Heart right ventricle (tissue), 16 donors: ENCODE measurements around the gene ZNF559. TPM values are rescaled to one million over a fixed set of nuclear protein-coding genes. Genes with fewer than 3 reads are reported as not detected.

Source experiments
- ATAC-seq, 8 donors: fragments of 200-7000 bp; cut with Tn5 transposase; one replicate each; pipeline ENCODE4 v1.9.1; 2020; ENCODE audit warnings: mild to moderate bottlenecking in 8 of 8, moderate library complexity in 8 of 8, moderate number of reproducible peaks in 1 of 8
- DNase-seq, 2 donors: peaks; one replicate each; pipeline ENCODE4 v3.0.0-alpha.2; 2020
- H3K27ac ChIP-seq, 10 donors: fragments of 200-600 bp; sonication (generic) in 2 of 10; one replicate each; pipeline versions ENCODE4 v1.5.0 to v1.8.0; 2020 to 2022; ENCODE audit warnings: mild to moderate bottlenecking in 3 of 10
- H3K27me3 ChIP-seq, 7 donors: fragments of 200-600 bp; one replicate each; pipeline ENCODE4 v1.8.0; 2021 to 2022; ENCODE audit warnings: mild to moderate bottlenecking in 2 of 7
- H3K36me3 ChIP-seq, 9 donors: fragments of 200-600 bp; sonication (generic) in 1 of 9; one replicate each; pipeline versions ENCODE4 v1.5.0 to v1.8.0; 2020 to 2022; ENCODE audit warnings: mild to moderate bottlenecking in 2 of 9
- H3K4me1 ChIP-seq, 9 donors: fragments of 200-600 bp; sonication (generic) in 1 of 9; one replicate each; pipeline versions ENCODE4 v1.5.0 to v1.8.0; 2020 to 2022; ENCODE audit warnings: mild to moderate bottlenecking in 4 of 9
- H3K4me3 ChIP-seq, 10 donors: fragments of 200-600 bp; sonication (generic) in 2 of 10; one replicate each; pipeline versions ENCODE4 v1.5.0 to v1.8.0; 2020 to 2022; ENCODE audit warnings: mild to moderate bottlenecking in 7 of 10, moderate library complexity in 2 of 10
- H3K9me3 ChIP-seq, 11 donors: fragments of 200-600 bp in 10 of 11; sonication (generic) in 2 of 11; one replicate each; pipeline versions ENCODE4 v1.5.0 to v1.8.0; 2013 to 2022; ENCODE audit warnings: mild to moderate bottlenecking in 2 of 11, control low read depth in 1 of 11, moderate library complexity in 1 of 11
- WGBS, 2 donors: extraction: QIAGEN DNeasy Blood & Tissue Kit; methylation state at CpG; one replicate each; pipeline ENCODE4 v1.1.7; 2013; ENCODE audit warnings: inconsistent platforms in 1 of 2; 5-methylcytosine and 5-hydroxymethylcytosine counted together
- intact Hi-C, 10 donors: fragments of 100-400 bp; cut with DNase I; formaldehyde crosslinking; loops; one replicate each; pipeline versions ENCODE4 v1.11.1 to v1.14.2; 2022
- polyA plus RNA-seq, 2 donors: library from polyadenylated mRNA; stranded (reverse); fragments of 200-250 nt; gene quantifications; one replicate each; pipeline ENCODE4 v1.2.3, GENCODE V29; 2013
- total RNA-seq, 10 donors: library from RNA; stranded (reverse); fragmentation: NEBNext Ultra II Directional in 3 of 10; extraction: Animal tissue kit (Norgen Biotek cat#: 25700) in 3 of 10; gene quantifications; one replicate each; pipeline versions ENCODE4 v1.2.1 to v1.2.4, GENCODE V29; 2021 to 2023
- TF ChIP-seq, protein P1 (sequence below), 9 donors: fragments of 200-600 bp; sonication (generic) in 2 of 9; IDR thresholded peaks; one replicate each; pipeline versions ENCODE4 v1.5.0 to v1.8.0; 2021 to 2022; ENCODE audit warnings: antibody characterized with exemption in 9 of 9, mild to moderate bottlenecking in 5 of 9, moderate library complexity in 1 of 9
- donor health status: Arrhythmogenic right ventricular cardiomyopathy.
- donor health status: ischemic (EF 13 %, LVEDD 7.1; RV severe dilation, severe dysfunction).
- donor health status: healthy with polysubstance abuse.
- donor health status: DM: no; HTN: yes; CAD: no.
- donor health status: DM: no; HTN: no; CAD: no.
- donor health status: ischemic (EF 25% LVEDD 6.9; RV normal size, moderate dysfunction).
- donor health status: ischemic (EF 25% LVEDD 5.7; RV mildly dilated, moderate dysfunction).
- donor health status: healthy.
- donor health status: DM: yes; HTN: yes; CAD: no.
- donor health status: Ischemic cardiomyopathy.
- donor health status: ischemic (EF 35%, LVEDD 5.7; RV mildly dilated, moderate dysfunction).
- donor health status: nonischemic (EF 11% LVEDD 7.7; RV severe dilation, severe dysfunction).
- donor health status: DM: yes; HTN: yes; CAD: no.
- donor health status: PGD.
- donor health status: ischemic (EF 29% LVEDD 5.4; RV normal size, mild dysfunction).
- donor health status: nonischemic (EF 23%, LVEDD 6.1; RV moderate dilation, normal function).

ZNF559 gene
- total and polyA plus RNA-seq, 12 donors = 9.8 to 42.8 (median 17.5) TPM

DNA sequence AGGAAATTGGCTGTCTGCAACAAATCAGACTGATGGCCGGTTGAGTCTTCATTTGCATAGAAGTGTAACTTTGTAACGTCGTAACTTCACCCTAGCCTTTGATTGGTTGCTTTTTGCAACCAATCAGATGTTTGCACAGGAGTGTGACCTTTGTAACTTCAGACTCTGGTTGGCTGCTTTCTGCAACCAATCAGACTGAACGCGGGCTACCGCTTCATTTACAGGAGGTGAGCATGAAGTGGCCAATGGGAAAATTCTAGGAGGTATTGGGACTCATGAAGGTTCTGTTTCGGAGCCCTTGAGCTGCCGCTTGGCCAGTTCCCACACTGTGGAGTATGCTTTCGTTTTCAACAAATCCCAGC, 441 bp upstream of the ZNF559 start:
- Histone ChIP-seq H3K9me3 (peaks cover 0 to 58% (median 21%) of the 10 kb centered on the region in 11 donors), H3K4me1 (peaks cover 0 to 22% (median 6%) of the 10 kb centered on the region in 9 donors), H3K27me3 (no peaks in the 10 kb centered on the region), H3K36me3 (peaks cover 0 to 36% (median 10%) of the 10 kb centered on the region in 9 donors), H3K4me3 (peak overlapping the region; percentile 57 to 92 (median 74)), H3K27ac (peak overlapping the region; percentile 34 to 93 (median 90))
- intact Hi-C loops = loop anchor here in 4 of 10 donors (2.0 to 10.0 kb wide), 4 partner anchors 15 to 861 kb away; partner anchors contain the start of genes ZNF266 (in 2 of the 4) and ZNF699 (in 1 of the 4)
- DNase-seq (peak; percentile 41 to 83), ATAC-seq (peak; percentile 72 to 93 (median 88))
- TF ChIP-seq, protein P1, sequence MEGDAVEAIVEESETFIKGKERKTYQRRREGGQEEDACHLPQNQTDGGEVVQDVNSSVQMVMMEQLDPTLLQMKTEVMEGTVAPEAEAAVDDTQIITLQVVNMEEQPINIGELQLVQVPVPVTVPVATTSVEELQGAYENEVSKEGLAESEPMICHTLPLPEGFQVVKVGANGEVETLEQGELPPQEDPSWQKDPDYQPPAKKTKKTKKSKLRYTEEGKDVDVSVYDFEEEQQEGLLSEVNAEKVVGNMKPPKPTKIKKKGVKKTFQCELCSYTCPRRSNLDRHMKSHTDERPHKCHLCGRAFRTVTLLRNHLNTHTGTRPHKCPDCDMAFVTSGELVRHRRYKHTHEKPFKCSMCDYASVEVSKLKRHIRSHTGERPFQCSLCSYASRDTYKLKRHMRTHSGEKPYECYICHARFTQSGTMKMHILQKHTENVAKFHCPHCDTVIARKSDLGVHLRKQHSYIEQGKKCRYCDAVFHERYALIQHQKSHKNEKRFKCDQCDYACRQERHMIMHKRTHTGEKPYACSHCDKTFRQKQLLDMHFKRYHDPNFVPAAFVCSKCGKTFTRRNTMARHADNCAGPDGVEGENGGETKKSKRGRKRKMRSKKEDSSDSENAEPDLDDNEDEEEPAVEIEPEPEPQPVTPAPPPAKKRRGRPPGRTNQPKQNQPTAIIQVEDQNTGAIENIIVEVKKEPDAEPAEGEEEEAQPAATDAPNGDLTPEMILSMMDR (IDR thresholded peaks at IDR 0.05) = no peak
- WGBS, 2 donors = 2 to 3% methylated on average over 9 of the region's 9 CpGs

DNA sequence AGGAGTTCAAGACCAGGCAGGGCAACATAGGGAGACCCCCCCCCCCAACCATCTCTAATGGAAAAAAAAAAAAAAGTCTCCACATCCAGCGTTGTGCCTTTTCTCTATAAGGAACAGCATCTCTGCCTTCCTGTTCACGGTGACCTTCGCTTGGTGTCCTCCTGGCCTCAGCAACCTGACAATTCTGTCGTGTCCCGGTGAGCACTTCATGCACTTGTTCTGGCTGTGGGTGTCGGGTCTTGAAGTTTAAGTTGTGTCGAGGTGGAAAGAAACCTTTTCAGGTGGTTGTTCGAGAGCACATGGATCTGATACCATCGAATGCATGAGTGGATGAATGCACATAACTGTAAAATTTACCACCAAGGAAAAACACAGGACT, 594 bp downstream of the ZNF559 start:
- no peak for ATAC-seq
- intact Hi-C loops = loop anchor here in 3 of 10 donors (1.0 to 10.0 kb wide), 4 partner anchors 110 to 862 kb away; partner anchors contain the start of genes ZNF266 (in 2 of the 3) and ZNF121 (in 1 of the 3)
- Histone ChIP-seq H3K27me3 (no peaks in the 10 kb centered on the region), H3K4me1 (peaks cover 0 to 22% (median 6%) of the 10 kb centered on the region in 9 donors), H3K9me3 (peaks cover 0 to 69% (median 31%) of the 10 kb centered on the region in 11 donors), H3K27ac (peak overlapping the region; percentile 61 to 93 (median 90)), H3K4me3 (peak overlapping the region; percentile 57 to 92 (median 74)), H3K36me3 (peaks cover 0 to 46% (median 14%) of the 10 kb centered on the region in 9 donors)
- WGBS, 2 donors = 33 to 51% methylated on average over 9 of the region's 9 CpGs
- TF ChIP-seq, protein P1 (IDR thresholded peaks at IDR 0.05) = no peak
- DNase-seq = no peak

DNA sequence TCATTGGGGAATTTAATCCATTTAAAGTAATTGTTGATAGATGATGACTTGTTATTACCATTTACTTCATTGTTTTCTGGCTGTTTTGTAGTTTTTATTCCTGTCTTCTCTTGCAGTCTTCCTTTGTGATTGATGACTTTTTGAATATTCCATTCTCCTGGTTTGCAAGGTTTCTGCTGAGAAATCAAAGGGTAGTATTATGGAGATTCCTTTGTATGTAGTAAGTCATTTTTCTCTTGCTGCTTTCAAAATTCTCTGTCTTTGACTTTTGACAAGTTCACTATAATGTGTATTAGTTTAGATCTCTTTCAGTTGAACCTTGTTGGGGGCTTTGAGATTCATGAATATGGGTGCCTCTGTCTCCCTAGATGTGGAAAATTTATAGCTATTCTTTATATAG, 6.0 kb downstream of the ZNF559 start:
- H3K9me3 ChIP-seq = peaks cover 5 to 100% (median 84%) of the 10 kb centered on the region in 11 donors
- no peaks in the 10 kb centered on the region for H3K27me3 ChIP-seq
- TF ChIP-seq, protein P1 (IDR thresholded peaks at IDR 0.05) = no peak
- H3K36me3 ChIP-seq = peaks cover 0 to 100% (median 45%) of the 10 kb centered on the region in 9 donors
- DNase-seq (no peak), ATAC-seq (no peak)
- H3K4me1 ChIP-seq = peaks cover 0 to 9% (median 1%) of the 10 kb centered on the region in 9 donors
- H3K4me3 ChIP-seq = no peak overlapping the region
- intact Hi-C loops = loop anchor here in 2 of 10 donors (10.0 kb wide), 2 partner anchors 105 to 195 kb away; partner anchors contain the start of gene ZNF266 (in 1 of the 2)
- no peak overlapping the region for H3K27ac ChIP-seq

DNA sequence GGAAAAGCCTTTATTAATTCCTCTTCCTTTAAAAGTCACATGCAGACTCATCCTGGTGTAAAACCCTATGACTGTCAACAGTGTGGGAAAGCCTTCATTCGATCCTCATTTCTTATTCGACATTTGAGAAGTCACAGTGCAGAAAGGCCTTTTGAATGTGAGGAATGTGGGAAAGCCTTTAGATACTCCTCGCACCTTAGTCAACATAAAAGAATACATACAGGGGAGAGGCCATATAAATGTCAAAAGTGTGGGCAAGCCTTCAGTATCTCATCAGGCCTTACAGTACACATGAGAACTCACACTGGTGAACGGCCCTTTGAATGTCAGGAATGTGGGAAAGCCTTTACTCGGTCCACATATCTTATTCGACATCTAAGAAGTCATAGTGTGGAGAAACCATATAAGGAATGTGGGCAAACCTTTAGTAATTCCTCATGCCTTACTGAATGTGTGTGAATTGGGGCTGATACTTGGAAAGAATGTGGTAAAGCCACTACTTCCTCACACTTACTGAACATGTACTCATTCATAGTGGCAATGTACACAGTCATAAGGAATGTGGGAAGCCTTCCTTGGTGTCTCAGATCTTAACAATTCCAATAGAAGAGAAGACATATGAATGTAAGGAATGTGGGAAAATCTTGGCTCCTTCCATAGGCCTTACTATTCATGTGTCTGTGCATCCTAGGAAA, 18.8 kb downstream of the ZNF559 start:
- intact Hi-C loops = loop anchor here in 3 of 10 donors (5.0 to 10.0 kb wide), 2 partner anchors 35 to 182 kb away; no protein-coding TSS in a partner anchor
- no peaks in the 10 kb centered on the region for H3K4me1 ChIP-seq
- ATAC-seq (no peak), DNase-seq (no peak)
- peaks cover 12 to 100% (median 100%) of the 10 kb centered on the region in 11 donors for H3K9me3 ChIP-seq
- H3K36me3 ChIP-seq = peaks cover 11 to 100% (median 81%) of the 10 kb centered on the region in 9 donors
- TF ChIP-seq, protein P1 (IDR thresholded peaks at IDR 0.05) = no peak
- H3K4me3 ChIP-seq = no peak overlapping the region
- H3K27me3 ChIP-seq = no peaks in the 10 kb centered on the region
- H3K27ac ChIP-seq = no peak overlapping the region
- whole genome bisulfite sequencing, 2 donors = 97 to 98% methylated on average over 6 of the region's 6 CpGs
